A673 (cell line): ENCODE data around the gene ABCF3. TPM values are rescaled to one million over a fixed set of nuclear protein-coding genes. Genes with fewer than 3 reads are reported as not detected.
A peak's percentile ranks its signal among the peaks of the same experiment; 100 is the strongest.

Experiments used
- BruUV-seq: library from RNA; stranded (reverse); fragments of 400-500 nt; replicated peaks from 2 replicates; lab custom pipeline; 2021; lab: Mats Ljungman, UMichigan
- CTCF ChIA-PET: fragments of 300-600 bp; sonication (Branson Sonifier 250); formaldehyde crosslinking; loops from one replicate; lab custom pipeline; 2022; ENCODE audit warnings: antibody characterized with exemption; lab: Charles Lee
- POLR2A ChIA-PET: fragments of 300-600 bp; sonication (Branson Sonifier 250); formaldehyde crosslinking; loops from one replicate; lab custom pipeline; 2022; ENCODE audit warnings: antibody characterized with exemption; ENCODE audit not compliant: low non-redundant PET; lab: Charles Lee
- DNase-seq: peaks from one replicate; pipeline ENCODE4 v3.0.0-alpha.2; 2015; ENCODE audit warnings: low spot score
- H3K27ac ChIP-seq: fragments of 200-600 bp; sonication (generic); 2 replicates; pipeline ENCODE4 v1.5.1; 2016; ENCODE audit warnings: mixed run types, low read depth, mild to moderate bottlenecking, mixed read lengths, antibody characterized with exemption, low read length; ENCODE audit not compliant: poor library complexity, severe bottlenecking
- H3K27me3 ChIP-seq: fragments of 200-600 bp; sonication (generic); replicated peaks from 2 replicates; pipeline ENCODE4 v1.6.1; 2017; ENCODE audit warnings: mixed run types, low read depth, mild to moderate bottlenecking, mixed read lengths, antibody characterized with exemption, low read length; ENCODE audit not compliant: insufficient read depth, poor library complexity
- H3K36me3 ChIP-seq: fragments of 200-600 bp; sonication (generic); 2 replicates; pipeline ENCODE4 v1.6.1; 2016; ENCODE audit warnings: mixed run types, mild to moderate bottlenecking, mixed read lengths, antibody characterized with exemption, low read length; ENCODE audit not compliant: insufficient read depth, poor library complexity, severe bottlenecking
- H3K4me1 ChIP-seq: fragments of 200-600 bp; sonication (generic); 2 replicates; pipeline ENCODE4 v1.6.1; 2017; ENCODE audit warnings: mixed run types, mild to moderate bottlenecking, mixed read lengths, antibody characterized with exemption, low read length; ENCODE audit not compliant: insufficient read depth, poor library complexity, severe bottlenecking
- H3K4me3 ChIP-seq: fragments of 200-600 bp; sonication (generic); 2 replicates; pipeline ENCODE4 v1.5.1; 2016; ENCODE audit warnings: low read depth, mixed run types, mild to moderate bottlenecking, mixed read lengths, low read length; ENCODE audit not compliant: poor library complexity, severe bottlenecking
- H3K9me3 ChIP-seq: fragments of 200-600 bp; sonication (generic); 2 replicates; pipeline ENCODE4 v1.6.1; 2016; ENCODE audit warnings: mixed run types, low read depth, mild to moderate bottlenecking, mixed read lengths, antibody characterized with exemption, low read length; ENCODE audit not compliant: poor library complexity, severe bottlenecking
- EZH2 ChIP-seq: fragments of 200-600 bp; sonication (generic); IDR thresholded peaks from 2 replicates; pipeline ENCODE4 v1.6.1; 2017; ENCODE audit warnings: borderline replicate concordance, low read depth, mild to moderate bottlenecking, mixed read lengths, antibody characterized with exemption, low read length; ENCODE audit not compliant: poor library complexity, severe bottlenecking
- intact Hi-C: fragments of 100-400 bp; cut with micrococcal nuclease; formaldehyde crosslinking; loops from one replicate; pipeline ENCODE4 v1.10.0; 2022; ENCODE audit not compliant: unreplicated experiment
- total RNA-seq: library from RNA; stranded (reverse); gene quantifications from 2 replicates; pipeline ENCODE4 v1.2.3, GENCODE V29; 2021
- TF ChIP-seq, protein P1 (sequence below): fragments of 300-800, 200-600 bp; sonication (generic); conservative IDR thresholded peaks from 2 replicates; pipeline ENCODE4 v1.5.1; 2017; ENCODE audit warnings: low read depth, mild to moderate bottlenecking, antibody characterized with exemption, low read length, moderate library complexity, mixed read lengths

Gene ABCF3
- total RNA-seq, 1 experiment from 2014 or later: 65.1 TPM

DNA sequence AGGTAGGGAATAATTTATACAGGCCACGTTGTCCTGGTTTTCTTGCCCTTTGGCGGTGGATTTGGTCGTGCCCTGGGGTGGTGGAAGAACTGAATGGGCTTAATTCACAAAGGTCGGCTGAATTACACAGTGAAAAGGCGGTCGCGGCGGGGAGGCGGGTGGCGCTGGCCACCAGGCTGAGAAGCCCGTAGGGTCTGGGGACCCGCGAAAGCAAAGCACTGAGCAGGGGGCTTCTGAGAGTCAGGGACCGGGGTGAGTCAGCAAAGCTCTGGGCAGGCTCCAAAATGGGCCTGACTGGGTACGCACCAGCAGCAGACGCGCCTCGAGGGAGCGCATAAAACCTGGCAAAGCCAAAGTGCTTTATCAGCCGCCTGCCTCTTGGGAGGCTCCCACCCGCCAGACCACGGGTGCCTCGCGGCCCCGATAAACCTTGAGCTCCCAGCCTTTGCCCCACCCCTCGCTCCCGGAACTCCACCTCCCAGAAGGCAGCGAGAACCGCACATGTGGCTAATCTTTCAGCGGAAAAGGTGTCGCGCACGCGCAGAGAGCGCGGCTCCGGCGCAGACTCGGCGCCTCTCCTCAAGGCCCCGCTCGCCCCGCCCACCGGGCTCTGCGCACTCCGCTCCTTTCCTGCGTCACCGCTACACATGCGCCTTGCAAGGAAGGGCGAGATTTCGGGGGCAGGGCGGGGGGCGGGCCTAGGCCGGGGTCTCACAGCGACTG lies 377 bp upstream of the ABCF3 start:
- H3K27ac ChIP-seq: peak overlapping the region; percentile 92
- no peaks in the 10 kb centered on the region for H3K27me3 ChIP-seq
- BruUV-seq: TSS peak; percentile 93
- ChIA-PET POLR2A (interaction anchor here (0.6 to 1.6 kb wide), 4 partner anchors 9 to 180 kb away, joined by 3 to 6 read pairs (median 4); no protein-coding TSS in a partner anchor), CTCF (interaction anchor here (0.5 to 1.0 kb wide), 2 partner anchors 66 to 290 kb away, joined by 3 to 13 read pairs; no protein-coding TSS in a partner anchor)
- H3K4me3 ChIP-seq: peak overlapping the region; percentile 99
- TF ChIP-seq, protein P1, sequence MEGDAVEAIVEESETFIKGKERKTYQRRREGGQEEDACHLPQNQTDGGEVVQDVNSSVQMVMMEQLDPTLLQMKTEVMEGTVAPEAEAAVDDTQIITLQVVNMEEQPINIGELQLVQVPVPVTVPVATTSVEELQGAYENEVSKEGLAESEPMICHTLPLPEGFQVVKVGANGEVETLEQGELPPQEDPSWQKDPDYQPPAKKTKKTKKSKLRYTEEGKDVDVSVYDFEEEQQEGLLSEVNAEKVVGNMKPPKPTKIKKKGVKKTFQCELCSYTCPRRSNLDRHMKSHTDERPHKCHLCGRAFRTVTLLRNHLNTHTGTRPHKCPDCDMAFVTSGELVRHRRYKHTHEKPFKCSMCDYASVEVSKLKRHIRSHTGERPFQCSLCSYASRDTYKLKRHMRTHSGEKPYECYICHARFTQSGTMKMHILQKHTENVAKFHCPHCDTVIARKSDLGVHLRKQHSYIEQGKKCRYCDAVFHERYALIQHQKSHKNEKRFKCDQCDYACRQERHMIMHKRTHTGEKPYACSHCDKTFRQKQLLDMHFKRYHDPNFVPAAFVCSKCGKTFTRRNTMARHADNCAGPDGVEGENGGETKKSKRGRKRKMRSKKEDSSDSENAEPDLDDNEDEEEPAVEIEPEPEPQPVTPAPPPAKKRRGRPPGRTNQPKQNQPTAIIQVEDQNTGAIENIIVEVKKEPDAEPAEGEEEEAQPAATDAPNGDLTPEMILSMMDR: no peak
- no peak for TF ChIP-seq EZH2
- peaks cover 71% of the 10 kb centered on the region for H3K36me3 ChIP-seq
- peak; percentile 100 for DNase-seq
- peaks cover 9% of the 10 kb centered on the region for H3K4me1 ChIP-seq
- intact Hi-C loops: loop anchor here (2.0 kb wide), 1 partner anchor 51 kb away; the partner anchor contains the start of gene EIF2B5
- H3K9me3 ChIP-seq: no peaks in the 10 kb centered on the region

DNA sequence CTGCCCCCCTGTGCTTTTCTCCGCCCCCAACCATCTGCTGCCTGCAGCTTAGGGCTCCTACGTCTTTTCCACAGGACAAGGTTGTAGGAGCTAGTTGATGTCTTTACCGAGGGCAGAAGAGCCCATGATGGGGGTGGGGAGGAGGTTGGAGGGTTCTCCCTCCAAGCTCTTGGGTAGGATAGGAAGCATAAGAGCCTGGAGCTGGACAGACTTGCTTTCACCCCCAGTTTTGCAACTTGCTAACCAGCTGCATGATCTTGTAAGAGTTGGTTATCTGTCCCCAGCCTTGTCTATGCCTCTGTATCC lies 856 bp downstream of the ABCF3 start:
- intact Hi-C loops: no loop called here
- CTCF ChIA-PET: interaction anchor here (0.6 kb wide), 1 partner anchor 51 kb away, joined by 3 read pairs; no protein-coding TSS in a partner anchor
- Histone ChIP-seq H3K9me3 (no peaks in the 10 kb centered on the region), H3K27me3 (no peaks in the 10 kb centered on the region), H3K36me3 (peaks cover 71% of the 10 kb centered on the region), H3K27ac (peak overlapping the region; percentile 84), H3K4me1 (peaks cover 9% of the 10 kb centered on the region), H3K4me3 (peak overlapping the region; percentile 99)
- no peak for TF ChIP-seq EZH2
- TF ChIP-seq, protein P1: no peak
- no peak for DNase-seq
- TSS peak; percentile 50 for BruUV-seq
- POLR2A ChIA-PET: interaction anchor here (0.6 kb wide), 1 partner anchor 417 kb away, joined by 3 read pairs; no protein-coding TSS in a partner anchor

DNA sequence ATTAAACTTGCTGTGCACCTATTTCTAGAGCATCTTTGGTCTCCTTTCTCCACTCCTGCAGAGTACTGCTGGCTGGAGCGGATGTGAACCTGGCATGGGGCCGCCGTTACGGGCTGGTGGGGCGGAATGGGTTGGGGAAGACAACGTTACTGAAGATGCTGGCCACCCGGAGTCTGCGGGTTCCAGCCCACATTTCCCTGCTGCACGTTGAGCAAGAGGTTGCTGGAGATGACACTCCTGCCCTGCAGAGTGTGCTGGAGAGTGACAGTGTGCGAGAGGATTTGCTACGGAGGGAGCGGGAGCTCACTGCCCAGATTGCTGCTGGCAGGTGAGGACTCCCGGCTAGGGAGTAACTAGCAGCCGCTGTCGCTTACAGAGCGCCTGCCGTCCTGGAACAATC lies 2.1 kb downstream of the ABCF3 start:
- Histone ChIP-seq H3K27me3 (no peaks in the 10 kb centered on the region), H3K4me1 (peaks cover 9% of the 10 kb centered on the region), H3K27ac (no peak overlapping the region), H3K4me3 (no peak overlapping the region), H3K36me3 (peaks cover 71% of the 10 kb centered on the region), H3K9me3 (no peaks in the 10 kb centered on the region)
- CTCF ChIA-PET: interaction anchor here (0.5 kb wide), 1 partner anchor 293 kb away, joined by 6 read pairs; no protein-coding TSS in a partner anchor
- intact Hi-C loops: no loop called here
- TF ChIP-seq, protein P1: no peak
- TF ChIP-seq EZH2: no peak
- POLR2A ChIA-PET: no interaction called here
- no TSS peak for BruUV-seq
- DNase-seq: no peak
